Colonic mucosa (tissue), 4 donors: ENCODE data around the gene TRAF2. TPM values are rescaled to one million over a fixed set of nuclear protein-coding genes. Genes with fewer than 3 reads are reported as not detected.
A peak's percentile ranks its signal among the peaks of the same experiment; 100 is the strongest.

Source experiments
- DNase-seq: peaks from one replicate; pipeline ENCODE4 v3.0.0-alpha.2; 2020
- H3K27ac ChIP-seq: fragments of 200-600 bp; one replicate; pipeline ENCODE4 v1.8.0; 2021
- H3K27me3 ChIP-seq: fragments of 200-600 bp; one replicate; pipeline ENCODE4 v1.8.0; 2021
- H3K36me3 ChIP-seq: fragments of 200-600 bp; one replicate; pipeline ENCODE4 v1.8.0; 2021
- H3K4me1 ChIP-seq: fragments of 200-600 bp; one replicate; pipeline ENCODE4 v1.8.0; 2021; ENCODE audit warnings: mild to moderate bottlenecking
- H3K4me3 ChIP-seq: fragments of 200-600 bp; one replicate; pipeline ENCODE4 v1.8.0; 2021
- H3K9ac ChIP-seq, 2 donors: one replicate each; pipeline ENCODE4 v1.7.0; 2013; ENCODE audit warnings: control low read depth in 2 of 2, low read depth in 2 of 2, low read length in 2 of 2
- H3K9me3 ChIP-seq: fragments of 200-600 bp; one replicate; pipeline ENCODE4 v1.8.0; 2021
- intact Hi-C: fragments of 100-400 bp; cut with DNase I; formaldehyde crosslinking; loops from one replicate; pipeline ENCODE4 v1.14.1; 2022
- total RNA-seq, 2 donors: library from RNA; stranded (reverse); fragmentation: NEBNext Ultra II Directional in 1 of 2; extraction: Animal tissue kit (Norgen Biotek cat#: 25700) in 1 of 2; gene quantifications; one replicate each; pipeline ENCODE4 v1.2.1, GENCODE V29; 2021
- TF ChIP-seq, protein P1 (sequence below): fragments of 200-600 bp; IDR thresholded peaks from one replicate; pipeline ENCODE4 v1.8.0; 2022; ENCODE audit warnings: antibody characterized with exemption, mild to moderate bottlenecking
- donor health status: healthy.
- donor health status: DM: no; HTN: no; CAD: no.
- donor health status: DM: no; HTN: no; CAD: no.

TRAF2 gene
- total RNA-seq, 2 donors from 2014 or later = 22.4 to 50.6 TPM

DNA sequence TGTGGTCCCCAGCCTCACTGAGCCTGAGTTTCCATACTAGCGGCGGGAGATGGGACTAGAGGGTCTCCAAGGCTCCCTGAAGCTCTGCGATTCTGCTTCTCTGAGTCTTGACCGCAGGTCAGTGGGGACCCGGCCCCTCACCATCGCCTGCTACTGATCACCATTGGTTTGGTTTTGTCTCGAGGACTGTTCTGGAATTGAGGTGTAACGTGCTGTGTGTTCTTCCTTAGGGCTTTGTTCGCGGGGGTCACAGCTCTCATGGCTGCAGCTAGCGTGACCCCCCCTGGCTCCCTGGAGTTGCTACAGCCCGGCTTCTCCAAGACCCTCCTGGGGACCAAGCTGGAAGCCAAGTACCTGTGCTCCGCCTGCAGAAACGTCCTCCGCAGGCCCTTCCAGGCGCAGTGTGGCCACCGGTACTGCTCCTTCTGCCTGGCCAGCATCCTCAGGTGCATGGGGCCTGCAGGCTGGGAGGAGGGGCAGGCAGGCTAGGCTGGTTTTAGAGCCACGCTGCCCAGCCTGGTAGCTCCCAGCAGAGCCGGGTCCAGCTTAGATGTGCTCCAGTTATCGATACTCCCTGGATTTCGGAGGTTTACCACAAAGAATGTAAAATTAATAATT lies 12.3 kb downstream of the TRAF2 start:
- DNase-seq = no peak
- Histone ChIP-seq H3K9me3 (no peaks in the 10 kb centered on the region), H3K9ac (peak overlapping the region in 1 of 2 donors; percentile 51), H3K36me3 (no peaks in the 10 kb centered on the region), H3K4me1 (peaks cover 29% of the 10 kb centered on the region), H3K4me3 (no peak overlapping the region), H3K27me3 (no peaks in the 10 kb centered on the region), H3K27ac (peak overlapping the region; percentile 22)
- TF ChIP-seq, protein P1, sequence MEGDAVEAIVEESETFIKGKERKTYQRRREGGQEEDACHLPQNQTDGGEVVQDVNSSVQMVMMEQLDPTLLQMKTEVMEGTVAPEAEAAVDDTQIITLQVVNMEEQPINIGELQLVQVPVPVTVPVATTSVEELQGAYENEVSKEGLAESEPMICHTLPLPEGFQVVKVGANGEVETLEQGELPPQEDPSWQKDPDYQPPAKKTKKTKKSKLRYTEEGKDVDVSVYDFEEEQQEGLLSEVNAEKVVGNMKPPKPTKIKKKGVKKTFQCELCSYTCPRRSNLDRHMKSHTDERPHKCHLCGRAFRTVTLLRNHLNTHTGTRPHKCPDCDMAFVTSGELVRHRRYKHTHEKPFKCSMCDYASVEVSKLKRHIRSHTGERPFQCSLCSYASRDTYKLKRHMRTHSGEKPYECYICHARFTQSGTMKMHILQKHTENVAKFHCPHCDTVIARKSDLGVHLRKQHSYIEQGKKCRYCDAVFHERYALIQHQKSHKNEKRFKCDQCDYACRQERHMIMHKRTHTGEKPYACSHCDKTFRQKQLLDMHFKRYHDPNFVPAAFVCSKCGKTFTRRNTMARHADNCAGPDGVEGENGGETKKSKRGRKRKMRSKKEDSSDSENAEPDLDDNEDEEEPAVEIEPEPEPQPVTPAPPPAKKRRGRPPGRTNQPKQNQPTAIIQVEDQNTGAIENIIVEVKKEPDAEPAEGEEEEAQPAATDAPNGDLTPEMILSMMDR = no peak
- intact Hi-C loops = no loop called here

DNA sequence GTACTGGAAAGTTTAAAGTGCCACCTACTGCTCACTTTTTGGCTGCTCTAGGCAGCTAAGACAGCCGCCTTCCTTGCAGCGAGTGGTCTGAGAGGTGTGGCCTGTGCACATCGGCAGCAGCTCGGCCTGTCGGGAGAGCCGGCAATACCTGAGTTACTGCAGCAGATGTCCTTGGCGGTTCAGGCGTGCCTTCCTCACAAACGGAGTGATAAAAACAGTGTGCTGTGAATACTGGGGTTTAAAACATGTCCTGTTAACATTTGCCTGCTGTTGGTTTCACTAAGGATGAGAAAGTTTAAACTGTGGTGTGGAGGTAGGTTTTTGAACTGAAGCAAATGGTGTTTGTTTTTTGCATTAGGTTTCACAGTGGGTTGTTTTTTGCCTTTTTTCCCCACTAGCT lies 12.9 kb downstream of the TRAF2 start:
- DNase-seq = peak; percentile 68
- Histone ChIP-seq H3K4me3 (no peak overlapping the region), H3K9me3 (no peaks in the 10 kb centered on the region), H3K9ac (peak overlapping the region; percentile 26 to 76), H3K27ac (peak overlapping the region; percentile 99), H3K36me3 (no peaks in the 10 kb centered on the region), H3K4me1 (peaks cover 29% of the 10 kb centered on the region), H3K27me3 (no peaks in the 10 kb centered on the region)
- intact Hi-C loops = no loop called here
- TF ChIP-seq, protein P1 = no peak

DNA sequence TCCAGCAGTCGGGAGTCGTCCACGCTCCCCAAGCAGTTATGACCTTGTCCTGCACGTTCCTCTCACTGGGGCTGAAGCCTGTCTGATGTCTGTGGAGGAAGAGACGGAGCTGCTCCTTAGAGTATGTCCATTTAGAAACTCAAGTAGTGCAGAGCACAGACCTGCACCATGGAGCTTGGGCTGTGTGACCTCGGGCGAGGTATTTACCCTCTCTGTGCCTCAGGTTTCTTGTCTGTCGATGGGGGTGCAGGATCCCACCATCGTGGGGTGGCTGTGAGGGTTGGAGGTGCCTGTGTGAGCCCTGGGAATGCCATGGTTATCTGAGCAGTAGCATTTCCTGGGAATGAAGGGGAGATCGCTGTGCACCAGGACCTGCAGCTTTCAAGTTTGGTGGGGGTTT lies 14.2 kb downstream of the TRAF2 start:
- Histone ChIP-seq H3K4me3 (no peak overlapping the region), H3K4me1 (peaks cover 29% of the 10 kb centered on the region), H3K36me3 (no peaks in the 10 kb centered on the region), H3K27me3 (no peaks in the 10 kb centered on the region), H3K9me3 (no peaks in the 10 kb centered on the region), H3K9ac (peak overlapping the region in 1 of 2 donors; percentile 97), H3K27ac (peak overlapping the region; percentile 99)
- DNase-seq = no peak
- intact Hi-C loops = no loop called here
- TF ChIP-seq, protein P1 = no peak

- no peak overlapping the region for H3K4me3 ChIP-seq
- H3K27me3 ChIP-seq = no peaks in the 10 kb centered on the region
- peak overlapping the region; percentile 99 for H3K27ac ChIP-seq
- H3K9ac ChIP-seq = peak overlapping the region; percentile 73 to 97
- intact Hi-C loops = no loop called here
- DNase-seq = no peak
- no peaks in the 10 kb centered on the region for H3K9me3 ChIP-seq
- peaks cover 29% of the 10 kb centered on the region for H3K4me1 ChIP-seq
- H3K36me3 ChIP-seq = no peaks in the 10 kb centered on the region
- TF ChIP-seq, protein P1 = no peak
Measured at GRCh38 chr9:136900988-136901515, 14.7 kb downstream of the TRAF2 start.

GRCh38 chr9:136901516-136902258 lies 15.4 kb downstream of the TRAF2 start:
- H3K27ac ChIP-seq = peak overlapping the region; percentile 99
- intact Hi-C loops = no loop called here
- peaks cover 29% of the 10 kb centered on the region for H3K4me1 ChIP-seq
- TF ChIP-seq, protein P1 = no peak
- no peaks in the 10 kb centered on the region for H3K9me3 ChIP-seq
- peak overlapping the region; percentile 8 for H3K4me3 ChIP-seq
- no peaks in the 10 kb centered on the region for H3K36me3 ChIP-seq
- no peaks in the 10 kb centered on the region for H3K27me3 ChIP-seq
- DNase-seq = peak; percentile 82
- H3K9ac ChIP-seq = peak overlapping the region; percentile 73 to 97
